ENCODE results near the gene SLC2A11.
"Not testable (repeated sequence)": the region's sequence is repeated elsewhere in the genome, so short reads cannot be mapped to it uniquely, and the experiment has no call there.

The SLC2A11 gene

DNA sequence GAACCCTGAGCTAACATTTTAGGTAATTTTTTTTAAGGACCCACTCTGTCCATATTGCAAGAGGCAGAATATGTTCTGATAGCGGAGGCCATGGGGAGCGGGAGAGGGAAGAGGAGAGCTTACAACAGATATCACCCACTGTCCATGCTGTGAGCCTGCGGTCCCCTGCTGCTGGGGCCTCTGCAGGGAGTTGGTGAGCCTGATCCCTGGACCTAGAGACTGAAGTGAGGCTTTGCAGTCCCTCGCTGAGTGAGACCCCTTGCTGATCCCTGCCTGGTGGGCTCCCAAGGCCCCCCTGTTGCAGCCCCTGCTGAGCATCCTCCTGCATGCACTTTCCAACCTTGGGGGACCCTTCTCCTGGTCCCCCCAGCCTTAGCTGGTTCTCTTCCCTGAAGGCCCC lies 49.0 kb downstream of the SLC2A11 start:
- DNase-seq (ENCODE audit: extremely low read depth, low read depth): no peak
- TF ChIP-seq CTCF (IDR thresholded peaks at IDR 0.05; ENCODE audit: low read depth, low read length): no peak

DNA sequence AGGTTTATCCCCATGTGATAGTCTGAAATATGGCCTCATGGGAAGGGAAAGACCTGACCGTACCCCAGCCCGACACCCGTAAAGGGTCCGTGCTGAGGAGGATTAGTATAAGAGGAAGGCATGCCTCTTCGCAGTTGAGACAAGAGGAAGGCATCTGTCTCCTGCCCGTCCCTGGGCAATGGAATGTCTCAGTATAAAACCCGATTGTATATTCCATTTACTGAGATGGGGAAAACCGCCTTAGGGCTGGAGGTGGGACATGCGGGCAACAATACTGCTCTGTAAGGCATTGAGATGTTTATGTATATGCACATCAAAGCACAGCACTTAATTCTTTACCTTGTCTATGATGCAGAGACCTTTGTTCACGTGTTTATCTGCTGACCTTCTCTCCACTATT lies 49.7 kb downstream of the SLC2A11 start:
- DNase-seq (ENCODE audit: extremely low read depth, low read depth): not testable (repeated sequence)

- no peak for DNase-seq (ENCODE audit: extremely low read depth, low read depth)
- TF ChIP-seq CTCF (IDR thresholded peaks at IDR 0.05; ENCODE audit: low read depth, low read length): no peak
Observed at GRCh38 chr22:23908587-23909205, 51.0 kb downstream of the SLC2A11 start.

DNA sequence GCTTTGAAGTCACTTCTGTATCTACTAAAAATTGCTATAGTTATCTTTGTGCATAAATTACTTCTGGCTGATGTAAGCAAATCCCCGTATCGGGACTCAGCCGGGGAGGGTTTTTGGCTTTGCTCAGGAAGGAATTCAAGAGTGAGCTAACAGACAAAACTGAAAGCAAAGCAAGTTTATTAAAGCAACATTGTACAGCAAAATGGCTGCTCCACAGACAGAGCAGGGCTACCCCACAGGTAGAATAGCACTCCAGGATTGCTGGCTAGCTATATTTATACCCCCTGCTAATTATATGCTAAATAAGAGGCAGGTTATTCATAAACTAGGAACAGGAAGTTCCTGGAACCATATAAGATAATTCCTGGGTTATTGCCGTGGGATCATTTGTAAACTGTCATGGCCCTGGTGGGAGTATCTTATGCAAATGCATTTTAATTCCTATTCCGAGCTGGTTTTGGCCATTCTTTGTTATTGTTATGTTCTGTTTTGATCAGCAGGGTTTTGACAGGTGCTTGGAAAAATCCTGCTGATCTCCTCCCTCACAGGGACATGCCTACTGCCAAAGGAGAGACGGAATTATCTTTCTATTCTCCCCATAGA lies 51.7 kb downstream of the SLC2A11 start:
- TF ChIP-seq CTCF (IDR thresholded peaks at IDR 0.05; ENCODE audit: low read depth, low read length): no peak
- DNase-seq (ENCODE audit: extremely low read depth, low read depth): no peak

- TF ChIP-seq CTCF (IDR thresholded peaks at IDR 0.05; ENCODE audit: low read depth, low read length): no peak
- no peak for DNase-seq (ENCODE audit: extremely low read depth, low read depth)
Observed at GRCh38 chr22:23910496-23911190, 53.0 kb downstream of the SLC2A11 start.

- DNase-seq (ENCODE audit: extremely low read depth, low read depth): no peak
- no peak for TF ChIP-seq CTCF (IDR thresholded peaks at IDR 0.05; ENCODE audit: low read depth, low read length)
Observed at GRCh38 chr22:23911318-23911980, 53.8 kb downstream of the SLC2A11 start.

DNA sequence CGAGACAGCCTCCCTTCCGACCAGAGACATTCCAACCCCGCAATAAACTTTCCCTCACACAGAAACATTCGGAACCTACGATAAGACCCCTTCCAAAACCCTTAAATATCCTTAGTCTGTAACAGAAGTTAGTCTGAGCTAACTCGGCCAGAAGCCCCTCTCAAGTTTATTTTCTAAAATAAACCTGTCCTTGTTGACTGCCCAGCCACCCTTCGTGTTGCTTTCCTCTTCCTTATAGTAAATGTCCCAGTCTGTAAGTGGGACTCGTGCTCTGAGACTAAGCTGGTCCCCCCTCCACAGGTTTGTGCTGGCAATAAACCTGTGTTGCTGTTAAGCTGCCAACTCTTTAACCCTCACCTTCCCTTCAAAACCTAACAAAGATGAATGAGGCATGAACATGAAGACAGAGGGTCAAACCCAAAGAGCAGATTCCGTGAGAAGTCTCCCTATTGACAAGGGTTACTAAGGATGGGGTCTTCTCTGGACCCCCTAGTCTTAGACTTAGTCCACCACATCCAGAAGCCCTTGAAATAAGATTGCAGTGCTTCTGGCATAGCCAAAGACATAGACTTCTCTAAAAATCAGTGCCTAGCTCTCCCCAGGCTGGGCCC lies 54.7 kb downstream of the SLC2A11 start:
- TF ChIP-seq CTCF (IDR thresholded peaks at IDR 0.05; ENCODE audit: low read depth, low read length): no peak
- no peak for DNase-seq (ENCODE audit: extremely low read depth, low read depth)

Measured in AG09319 (cell line).